H1 (cell line): Measurements from ENCODE around the gene TRHDE. TPM values are rescaled to one million over a fixed set of nuclear protein-coding genes. Genes with fewer than 3 reads are reported as not detected.

Experiments used
- CTCF ChIA-PET: fragments of 300-600 bp; sonication (Branson Sonifier 250); formaldehyde crosslinking; loops from one replicate; lab custom pipeline; 2021; ENCODE audit not compliant: partially characterized antibody; lab: Charles Lee
- POLR2A ChIA-PET: fragments of 300-600 bp; sonication (Branson Sonifier 250); formaldehyde crosslinking; loops from one replicate; lab custom pipeline; 2021; ENCODE audit warnings: inconsistent platforms; ENCODE audit not compliant: partially characterized antibody; lab: Charles Lee
- DNase-seq, 2 experiments: peaks; one replicate each; pipeline versions ENCODE4 v3.0.0 to v3.0.0-alpha.2; 2010 to 2022; ENCODE audit warnings: low spot score in 2 of 2, low read depth in 1 of 2, mixed read lengths in 1 of 2
- FAIRE-seq: peaks from 2 replicates; lab custom pipeline; 2011; peaks lifted over from hg19 to GRCh38; lab: Jason Lieb, UNC
- H2AFZ ChIP-seq: 2 replicates; pipeline ENCODE4 v1.8.1; 2012; ENCODE audit warnings: low read length, inconsistent platforms
- H2AK5ac ChIP-seq: 2 replicates; pipeline ENCODE4 v1.6.1; 2013; ENCODE audit warnings: low read depth, low read length
- H2BK120ac ChIP-seq: replicated peaks from 2 replicates; pipeline ENCODE3; 2013; ENCODE audit warnings: low read depth, low read length, inconsistent platforms
- H2BK12ac ChIP-seq: 2 replicates; pipeline ENCODE4 v1.6.1; 2013; ENCODE audit warnings: low read depth, low read length
- H2BK15ac ChIP-seq: 2 replicates; pipeline ENCODE4 v1.6.1; 2013; ENCODE audit warnings: low read length
- H2BK20ac ChIP-seq: 2 replicates; pipeline ENCODE4 v1.6.1; 2013; ENCODE audit warnings: low read length
- H2BK5ac ChIP-seq: 2 replicates; pipeline ENCODE4 v1.6.1; 2013; ENCODE audit warnings: low read depth, low read length
- H3K14ac ChIP-seq: 2 replicates; pipeline ENCODE4 v1.6.1; 2013; ENCODE audit warnings: inconsistent platforms; ENCODE audit not compliant: insufficient read length
- H3K18ac ChIP-seq: 2 replicates; pipeline ENCODE4 v1.6.1; 2013; ENCODE audit warnings: low read length; ENCODE audit errors: extremely low read depth
- H3K23ac ChIP-seq: 2 replicates; pipeline ENCODE4 v1.6.1; 2013; ENCODE audit warnings: inconsistent platforms; ENCODE audit not compliant: insufficient read length
- H3K23me2 ChIP-seq: 2 replicates; pipeline ENCODE4 v1.6.1; 2013; ENCODE audit warnings: low read depth, low read length
- H3K27ac ChIP-seq: 2 replicates; pipeline ENCODE4 v1.6.1; 2011; ENCODE audit warnings: low read depth, low read length, inconsistent platforms
- H3K27me3 ChIP-seq, 4 experiments: replicated peaks in 1 of 4; 1 replicate in 1 of 4; 2 replicates in 3 of 4; pipeline versions ENCODE4 v1.6.1 to v1.8.1; 2011 to 2013; ENCODE audit warnings: low read length in 3 of 4, mild to moderate bottlenecking in 3 of 4, inconsistent platforms in 2 of 4, mixed read lengths in 2 of 4, moderate library complexity in 1 of 4; ENCODE audit not compliant: control insufficient read depth in 3 of 4, insufficient read depth in 3 of 4; ENCODE audit errors: extremely low read depth in 1 of 4
- H3K36me3 ChIP-seq, 4 experiments: 2 replicates each; pipeline versions ENCODE4 v1.6.1 to v1.8.1; 2011 to 2013; ENCODE audit warnings: mild to moderate bottlenecking in 4 of 4, low read length in 3 of 4, moderate library complexity in 2 of 4, control low read depth in 1 of 4, inconsistent platforms in 1 of 4; ENCODE audit not compliant: insufficient read depth in 4 of 4, control insufficient read depth in 2 of 4
- H3K4ac ChIP-seq: replicated peaks from 2 replicates; pipeline ENCODE3; 2013; ENCODE audit warnings: low read length, low read depth, mixed read lengths, inconsistent platforms; ENCODE audit not compliant: insufficient read length
- H3K4me1 ChIP-seq, 4 experiments: replicated peaks in 1 of 4; 1 replicate in 1 of 4; 2 replicates in 3 of 4; pipeline versions ENCODE4 v1.6.1 to v1.8.1; 2011 to 2013; ENCODE audit warnings: low read length in 3 of 4, inconsistent platforms in 2 of 4, mixed read lengths in 1 of 4; ENCODE audit not compliant: insufficient read depth in 4 of 4, control insufficient read depth in 3 of 4
- H3K4me2 ChIP-seq, 2 experiments: 2 replicates each; pipeline versions ENCODE4 v1.6.1 to v1.8.1; 2011 to 2013; ENCODE audit warnings: low read depth in 2 of 2, low read length in 2 of 2, control low read depth in 1 of 2, inconsistent platforms in 1 of 2, mild to moderate bottlenecking in 1 of 2; ENCODE audit not compliant: insufficient read depth in 1 of 2
- H3K4me3 ChIP-seq, 4 experiments: fragments of 200-600, 300-600 bp in 1 of 4; sonication (generic), shearing (Covaris generic), sonication (Bioruptor Twin) in 1 of 4; 2 replicates each; pipeline versions ENCODE4 v1.5.1 to v1.8.1; 2011 to 2016; ENCODE audit warnings: low read length in 4 of 4, low read depth in 3 of 4, control low read depth in 2 of 4, inconsistent platforms in 2 of 4, mild to moderate bottlenecking in 2 of 4, mixed read lengths in 1 of 4, moderate library complexity in 1 of 4; ENCODE audit not compliant: insufficient read depth in 2 of 4; ENCODE audit errors: extremely low read depth in 1 of 4
- H3K56ac ChIP-seq: replicated peaks from 2 replicates; pipeline ENCODE3; 2013; ENCODE audit warnings: low read depth, mild to moderate bottlenecking, mixed read lengths, low read length, inconsistent platforms; ENCODE audit not compliant: insufficient read length
- H3K79me1 ChIP-seq: 2 replicates; pipeline ENCODE4 v1.6.1; 2013; ENCODE audit warnings: low read depth, low read length, control low read depth
- H3K79me2 ChIP-seq, 2 experiments: 2 replicates each; pipeline versions ENCODE4 v1.6.1 to v1.8.1; 2012 to 2013; ENCODE audit warnings: low read length in 2 of 2, mild to moderate bottlenecking in 2 of 2, inconsistent platforms in 1 of 2; ENCODE audit not compliant: insufficient read depth in 2 of 2, control insufficient read depth in 1 of 2
- H3K9ac ChIP-seq, 4 experiments: replicated peaks in 1 of 4; 1 replicate in 1 of 4; 2 replicates in 3 of 4; pipeline versions ENCODE4 v1.6.1 to v1.8.1; 2011 to 2013; ENCODE audit warnings: low read depth in 3 of 4, low read length in 3 of 4, control low read depth in 2 of 4, mild to moderate bottlenecking in 2 of 4, moderate library complexity in 2 of 4, inconsistent platforms in 1 of 4; ENCODE audit errors: extremely low read depth in 1 of 4
- H3K9me3 ChIP-seq, 2 experiments: 2 replicates each; pipeline versions ENCODE4 v1.6.1 to v1.8.1; 2012 to 2013; ENCODE audit warnings: mild to moderate bottlenecking in 2 of 2, moderate library complexity in 2 of 2, control low read depth in 1 of 2, inconsistent platforms in 1 of 2, low read depth in 1 of 2, low read length in 1 of 2, mixed read lengths in 1 of 2; ENCODE audit not compliant: insufficient read depth in 2 of 2
- H4K20me1 ChIP-seq, 2 experiments: replicated peaks in 1 of 2; 2 replicates each; pipeline versions ENCODE3 to v1.8.1; 2011 to 2013; ENCODE audit warnings: inconsistent platforms in 2 of 2, low read length in 2 of 2, mild to moderate bottlenecking in 1 of 2; ENCODE audit not compliant: insufficient read depth in 2 of 2, control insufficient read depth in 1 of 2
- H4K5ac ChIP-seq: 2 replicates; pipeline ENCODE4 v1.6.1; 2013; ENCODE audit warnings: low read length, low read depth, mixed read lengths, inconsistent platforms; ENCODE audit not compliant: insufficient read length
- H4K8ac ChIP-seq: 2 replicates; pipeline ENCODE4 v1.8.0; 2013; ENCODE audit warnings: mild to moderate bottlenecking, moderate library complexity, low read length, inconsistent platforms; ENCODE audit not compliant: insufficient read depth; ENCODE audit errors: extremely low read depth
- H4K91ac ChIP-seq: replicated peaks from 2 replicates; pipeline ENCODE3; 2013; ENCODE audit warnings: low read length, mixed read lengths, inconsistent platforms; ENCODE audit not compliant: insufficient read length
- CBX8 ChIP-seq: fragments of 300-800, 300-1000 bp; sonication (generic); IDR thresholded peaks from 2 replicates; pipeline ENCODE4 v1.7.1; 2016; ENCODE audit warnings: low read depth, low read length, borderline replicate concordance
- CEBPB ChIP-seq: IDR thresholded peaks from 2 replicates; pipeline ENCODE4 v1.6.1; 2012; ENCODE audit warnings: low read depth, low read length
- CTBP2 ChIP-seq: IDR thresholded peaks from 2 replicates; pipeline ENCODE4 v1.7.0; 2011; ENCODE audit warnings: borderline replicate concordance, mild to moderate bottlenecking, moderate library complexity, mixed read lengths, low read length; ENCODE audit not compliant: insufficient read depth, insufficient read length
- GTF2F1 ChIP-seq: IDR thresholded peaks from 2 replicates; pipeline ENCODE4 v1.6.1; 2012; ENCODE audit warnings: low read depth, low read length, improper control_type of control experiment, borderline replicate concordance
- SRF ChIP-seq: IDR thresholded peaks from 2 replicates; pipeline ENCODE4 v1.6.1; 2011; ENCODE audit warnings: mild to moderate bottlenecking, low read depth, low read length, moderate library complexity
- WGBS, 2 experiments: shearing (Covaris generic) in 1 of 2; methylation state at CpG; one replicate each; pipeline versions ENCODE4 v1.1.6 to v1.1.7; 2013 to 2015; ENCODE audit warnings: low lambda C conversion rate in 2 of 2, mixed read lengths in 2 of 2, inconsistent platforms in 1 of 2, low coverage in 1 of 2, missing lambda C conversion rate in 1 of 2; ENCODE audit not compliant: insufficient replicate concordance in 2 of 2, insufficient coverage in 1 of 2, insufficient read length in 1 of 2; ENCODE audit errors: extremely low coverage in 1 of 2, missing lambda C conversion rate in 1 of 2; 5-methylcytosine and 5-hydroxymethylcytosine counted together
- polyA plus RNA-seq, 7 experiments: library from polyadenylated mRNA; depleted of rRNA in 3 of 7; stranded (reverse) in 5 of 7; unstranded in 2 of 7; fragments of >200 nt in 5 of 7; fragments of 200-250 nt in 2 of 7; gene quantifications; 1 replicate in 5 of 7; 2 replicates in 1 of 7; 4 replicates in 1 of 7; pipeline versions ENCODE4 v1.2.1 to v1.2.3, GENCODE V29; 2011 to 2013; ENCODE audit warnings: missing spikeins in 2 of 7, mixed read lengths in 2 of 7
- total RNA-seq: library from RNA; stranded (reverse); fragmentation: NEBNext Ultra II Directional; extraction: Animal tissue kit (Norgen Biotek cat#: 25700); gene quantifications from 2 replicates; pipeline ENCODE4 v1.2.1, GENCODE V29; 2021
- TF ChIP-seq, protein P1 (sequence below): IDR thresholded peaks from 2 replicates; pipeline ENCODE4 v1.6.1; 2012; ENCODE audit warnings: low read length, inconsistent platforms

TRHDE gene
- total and polyA plus RNA-seq, 2 of the 8 experiments (the other 6 are each of a cell fraction or from before 2014, with no cell fraction given): 1.3 to 5.0 TPM

DNA sequence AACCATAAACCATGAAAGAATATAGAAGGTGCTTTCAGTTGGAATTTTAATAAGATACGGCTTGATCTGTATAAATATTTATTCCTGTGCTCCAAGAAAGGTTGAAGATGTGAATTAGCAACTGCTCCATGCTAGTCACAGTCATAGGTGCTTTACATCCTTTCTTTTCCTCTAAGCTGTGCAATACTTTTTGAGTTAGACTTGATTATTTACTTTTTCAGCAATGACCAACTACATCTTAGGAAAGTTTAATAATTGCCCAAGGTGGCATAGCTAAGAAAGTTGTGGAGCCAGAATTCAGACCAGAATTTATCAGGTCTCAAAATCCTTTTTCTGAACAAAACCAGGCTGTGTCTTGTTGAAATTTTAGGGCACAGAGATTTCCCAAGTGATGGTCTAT is 13.7 kb downstream of the TRHDE start:
- Histone ChIP-seq H3K9me3 (no peaks in the 10 kb centered on the region), H4K8ac (no peak overlapping the region), H4K91ac (no peak overlapping the region), H3K36me3 (no peaks in the 10 kb centered on the region; a peak in 1 of 8 replicates), H3K4me1 (peaks cover 0 to 5% (median 1%) of the 10 kb centered on the region in 4 experiments; a peak in 2 of 7 replicates), H3K23ac (no peak overlapping the region), H3K79me2 (no peaks in the 10 kb centered on the region), H2BK20ac (no peak overlapping the region), H3K27me3 (no peaks in the 10 kb centered on the region), H3K56ac (no peak overlapping the region), H2AK5ac (no peak overlapping the region), H4K5ac (no peak overlapping the region), H2BK5ac (no peak overlapping the region), H2BK120ac (no peak overlapping the region), H3K4ac (no peak overlapping the region), H2BK12ac (no peak overlapping the region), H4K20me1 (no peaks in the 10 kb centered on the region), H3K4me2 (no peak overlapping the region), H3K14ac (no peak overlapping the region), H3K27ac (no peak overlapping the region), H2BK15ac (no peak overlapping the region), H3K9ac (no peak overlapping the region), H3K4me3 (no peak overlapping the region), H3K23me2 (no peaks in the 10 kb centered on the region), H3K18ac (no peak overlapping the region), H2AFZ (no peak overlapping the region), H3K79me1 (0 out of 2 replicates have a peak, but pooled peaks cover 2% of the 10 kb centered on the region)
- 86% methylated on average over 1 of the region's 1 CpG; no CpG with 5 or more reads in 1 of the 2 experiments for WGBS, 2 experiments
- FAIRE-seq (no peak), DNase-seq (no peak)
- POLR2A ChIA-PET: no interaction called here
- CTCF ChIA-PET: no interaction called here
- TF ChIP-seq CTBP2 (no peak), CBX8 (no peak), SRF (no peak), GTF2F1 (no peak), CEBPB (no peak)
- TF ChIP-seq, protein P1, sequence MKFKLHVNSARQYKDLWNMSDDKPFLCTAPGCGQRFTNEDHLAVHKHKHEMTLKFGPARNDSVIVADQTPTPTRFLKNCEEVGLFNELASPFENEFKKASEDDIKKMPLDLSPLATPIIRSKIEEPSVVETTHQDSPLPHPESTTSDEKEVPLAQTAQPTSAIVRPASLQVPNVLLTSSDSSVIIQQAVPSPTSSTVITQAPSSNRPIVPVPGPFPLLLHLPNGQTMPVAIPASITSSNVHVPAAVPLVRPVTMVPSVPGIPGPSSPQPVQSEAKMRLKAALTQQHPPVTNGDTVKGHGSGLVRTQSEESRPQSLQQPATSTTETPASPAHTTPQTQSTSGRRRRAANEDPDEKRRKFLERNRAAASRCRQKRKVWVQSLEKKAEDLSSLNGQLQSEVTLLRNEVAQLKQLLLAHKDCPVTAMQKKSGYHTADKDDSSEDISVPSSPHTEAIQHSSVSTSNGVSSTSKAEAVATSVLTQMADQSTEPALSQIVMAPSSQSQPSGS: no peak
